ENCODE data around the gene CXCL17. TPM values are rescaled to one million over a fixed set of nuclear protein-coding genes. Genes with fewer than 3 reads are reported as not detected.

Gene CXCL17
- total RNA-seq, 1 experiment from 2014 or later = 0.98 TPM

GRCh38 chr19:42426643-42427042 lies 16.1 kb downstream of the CXCL17 start:
- Histone ChIP-seq H3K27ac (ENCODE audit: low read length) (no peak overlapping the region), H3F3A (ENCODE audit: low read length, unreplicated experiment) (no peaks in the 10 kb centered on the region), H3K4me1 (ENCODE audit: insufficient read depth, low read length) (peaks cover 17% of the 10 kb centered on the region), H3K4me2 (ENCODE audit: low read length) (no peak overlapping the region), H3K4me3 (ENCODE audit: low read length) (no peak overlapping the region), H3K27me3 (ENCODE audit: low read length) (no peaks in the 10 kb centered on the region), H3K9ac (ENCODE audit: low read length) (no peak overlapping the region), H2AFZ (ENCODE audit: low read length) (no peak overlapping the region), H3K9me2 (replicated peaks; ENCODE audit: low read length) (no peaks in the 10 kb centered on the region), H4K20me1 (ENCODE audit: low read length) (no peaks in the 10 kb centered on the region), H3K79me2 (ENCODE audit: low read length) (no peaks in the 10 kb centered on the region), H3K36me3 (ENCODE audit: low read depth, low read length) (no peaks in the 10 kb centered on the region), H3K9me3 (ENCODE audit: low read length) (no peaks in the 10 kb centered on the region)
- TF ChIP-seq EZH2phosphoT487 (IDR thresholded peaks at IDR 0.05; ENCODE audit: borderline replicate concordance, low read length) (no peak), CTCF (conservative IDR thresholded peaks at IDR 0.05; ENCODE audit: low read depth, low read length) (no peak), EZH2 (IDR thresholded peaks at IDR 0.05; ENCODE audit: low read length, unreplicated experiment) (no peak)
- DNase-seq = no peak
- POLR2A ChIA-PET (ENCODE audit: unreplicated experiment) = no interaction called here
- no peak for ATAC-seq
- CTCF ChIA-PET = no interaction called here
- no TSS peak for BruUV-seq (replicated peaks)
- intact Hi-C loops (cut with micrococcal nuclease) = no loop called here

GRCh38 chr19:42424712-42425131 lies 18.0 kb downstream of the CXCL17 start:
- ChIA-PET POLR2A (ENCODE audit: unreplicated experiment) (no interaction called here), CTCF (no interaction called here)
- no peak overlapping the region for H3K4me3 ChIP-seq (ENCODE audit: low read length)
- H3K9ac ChIP-seq (ENCODE audit: low read length) = no peak overlapping the region
- H3K9me2 ChIP-seq (replicated peaks; ENCODE audit: low read length) = no peaks in the 10 kb centered on the region
- no peaks in the 10 kb centered on the region for H3K9me3 ChIP-seq (ENCODE audit: low read length)
- H3K27ac ChIP-seq (ENCODE audit: low read length) = no peak overlapping the region
- BruUV-seq (replicated peaks) = no TSS peak
- H3K27me3 ChIP-seq (ENCODE audit: low read length) = no peaks in the 10 kb centered on the region
- no peak; the same call in 1 of the 2 replicates for TF ChIP-seq CTCF (conservative IDR thresholded peaks at IDR 0.05; ENCODE audit: low read depth, low read length)
- TF ChIP-seq EZH2 (IDR thresholded peaks at IDR 0.05; ENCODE audit: low read length, unreplicated experiment) = no peak
- TF ChIP-seq EZH2phosphoT487 (IDR thresholded peaks at IDR 0.05; ENCODE audit: borderline replicate concordance, low read length) = no peak
- no peak overlapping the region for H2AFZ ChIP-seq (ENCODE audit: low read length)
- no peaks in the 10 kb centered on the region for H4K20me1 ChIP-seq (ENCODE audit: low read length)
- H3F3A ChIP-seq (ENCODE audit: low read length, unreplicated experiment) = no peaks in the 10 kb centered on the region
- intact Hi-C loops (cut with micrococcal nuclease) = no loop called here
- H3K4me2 ChIP-seq (ENCODE audit: low read length) = no peak overlapping the region
- no peak for ATAC-seq
- peaks cover 25% of the 10 kb centered on the region for H3K4me1 ChIP-seq (ENCODE audit: insufficient read depth, low read length)
- DNase-seq = no peak
- no peaks in the 10 kb centered on the region for H3K36me3 ChIP-seq (ENCODE audit: low read depth, low read length)
- no peaks in the 10 kb centered on the region for H3K79me2 ChIP-seq (ENCODE audit: low read length)

GRCh38 chr19:42424345-42424707 lies 18.4 kb downstream of the CXCL17 start:
- Histone ChIP-seq H3K9me3 (ENCODE audit: low read length) (no peaks in the 10 kb centered on the region), H3K9ac (ENCODE audit: low read length) (no peak overlapping the region), H3K79me2 (ENCODE audit: low read length) (no peaks in the 10 kb centered on the region), H3K27ac (ENCODE audit: low read length) (no peak overlapping the region), H3K4me1 (ENCODE audit: insufficient read depth, low read length) (peaks cover 26% of the 10 kb centered on the region), H4K20me1 (ENCODE audit: low read length) (no peaks in the 10 kb centered on the region), H3K4me3 (ENCODE audit: low read length) (no peak overlapping the region), H3K36me3 (ENCODE audit: low read depth, low read length) (no peaks in the 10 kb centered on the region), H2AFZ (ENCODE audit: low read length) (no peak overlapping the region), H3K27me3 (ENCODE audit: low read length) (no peaks in the 10 kb centered on the region), H3K9me2 (replicated peaks; ENCODE audit: low read length) (no peaks in the 10 kb centered on the region), H3F3A (ENCODE audit: low read length, unreplicated experiment) (no peaks in the 10 kb centered on the region), H3K4me2 (ENCODE audit: low read length) (no peak overlapping the region)
- intact Hi-C loops (cut with micrococcal nuclease) = no loop called here
- no peak for TF ChIP-seq EZH2phosphoT487 (IDR thresholded peaks at IDR 0.05; ENCODE audit: borderline replicate concordance, low read length)
- no peak for TF ChIP-seq EZH2 (IDR thresholded peaks at IDR 0.05; ENCODE audit: low read length, unreplicated experiment)
- no peak for TF ChIP-seq CTCF (conservative IDR thresholded peaks at IDR 0.05; ENCODE audit: low read depth, low read length)
- DNase-seq (no peak), ATAC-seq (no peak)
- BruUV-seq (replicated peaks) = no TSS peak
- ChIA-PET CTCF (no interaction called here), POLR2A (ENCODE audit: unreplicated experiment) (no interaction called here)
